Dedifferentiated amniotic fluid mesenchymal stem cell (primary cell): ENCODE data around the gene SAMD14.

ENCODE experiments used
- DNase-seq: peaks from one replicate; pipeline ENCODE4 v3.0.0-alpha.2; 2016; ENCODE audit errors: extremely low spot score

Gene SAMD14

GRCh38 chr17:50097455-50097854 lies 32.5 kb downstream of the SAMD14 start:
- no peak for DNase-seq

GRCh38 chr17:50096758-50097157 lies 33.2 kb downstream of the SAMD14 start:
- DNase-seq: no peak

- no peak for DNase-seq
Measured at GRCh38 chr17:50096092-50096491, 33.9 kb downstream of the SAMD14 start.

GRCh38 chr17:50095626-50096037 lies 34.3 kb downstream of the SAMD14 start:
- DNase-seq: no peak

GRCh38 chr17:50094753-50095619 lies 35.0 kb downstream of the SAMD14 start, which contains the start of gene PDK2:
Gene PDK2, plus strand, starts transcription at chr17:50095351. Its CDS starts 85 bp downstream, at chr17:50095436.
- DNase-seq: peak; percentile 96

GRCh38 chr17:50094243-50094752 lies 35.7 kb downstream of the SAMD14 start:
- DNase-seq: peak; percentile 91

- no peak for DNase-seq
Measured at GRCh38 chr17:50093807-50094206, 36.2 kb downstream of the SAMD14 start.

GRCh38 chr17:50093246-50093645 lies 36.7 kb downstream of the SAMD14 start:
- DNase-seq: no peak

- no peak for DNase-seq
Measured at GRCh38 chr17:50091918-50092285, 38.1 kb downstream of the SAMD14 start.

GRCh38 chr17:50090971-50091917 lies 38.7 kb downstream of the SAMD14 start:
- no peak for DNase-seq

GRCh38 chr17:50090071-50090470 lies 39.9 kb downstream of the SAMD14 start:
- DNase-seq: no peak

- no peak for DNase-seq
Measured at GRCh38 chr17:50088952-50089825, 40.8 kb downstream of the SAMD14 start.

GRCh38 chr17:50087912-50088405 lies 42.0 kb downstream of the SAMD14 start:
- no peak for DNase-seq

GRCh38 chr17:50087246-50087911 lies 42.6 kb downstream of the SAMD14 start:
- peak; percentile 54 for DNase-seq

GRCh38 chr17:50081757-50082156 lies 48.2 kb downstream of the SAMD14 start:
- DNase-seq: no peak

GRCh38 chr17:50080827-50081226 lies 49.1 kb downstream of the SAMD14 start:
- DNase-seq: no peak

- DNase-seq: no peak
Measured at GRCh38 chr17:50080096-50080480, 49.9 kb downstream of the SAMD14 start.

- DNase-seq: no peak
Measured at GRCh38 chr17:50079334-50080095, 50.4 kb downstream of the SAMD14 start.

GRCh38 chr17:50078430-50078829 lies 51.5 kb downstream of the SAMD14 start:
- DNase-seq: no peak
